ENCODE measurements around the gene SLX1A.
"Not testable (repeated sequence)": the region's sequence is repeated elsewhere in the genome, so short reads cannot be mapped to it uniquely, and the experiment has no call there.

Gene SLX1A

GRCh38 chr16:30199608-30200343, 6.1 kb downstream of the SLX1A start:
- not testable (repeated sequence) for H3K4me3 ChIP-seq (ENCODE audit: low read depth, low read length); H3K4me2 ChIP-seq (ENCODE audit: low read length); H3K27ac ChIP-seq; H3K27me3 ChIP-seq (ENCODE audit: control insufficient read depth, insufficient read depth, low read length); H3K36me3 ChIP-seq (ENCODE audit: control insufficient read depth, insufficient read depth, low read length); H2AFZ ChIP-seq; H3K79me2 ChIP-seq; H3K4me1 ChIP-seq; H3K9me3 ChIP-seq (ENCODE audit: control insufficient read depth, low read length); H3K9ac ChIP-seq

GRCh38 chr16:30205541-30206236, 12.0 kb downstream of the SLX1A start:
- peak overlapping the region; percentile 37 for H3K4me2 ChIP-seq (ENCODE audit: low read length)
- H3K4me1 ChIP-seq; H3K9me3 ChIP-seq (ENCODE audit: control insufficient read depth, low read length); H3K27ac ChIP-seq; H3K9ac ChIP-seq; H3K36me3 ChIP-seq (ENCODE audit: control insufficient read depth, insufficient read depth, low read length); H3K79me2 ChIP-seq; H3K27me3 ChIP-seq (ENCODE audit: control insufficient read depth, insufficient read depth, low read length): not testable (repeated sequence)
- peak overlapping the region; percentile 79 for H2AFZ ChIP-seq
- H3K4me3 ChIP-seq (ENCODE audit: low read depth, low read length) = peak overlapping the region; percentile 25

- H3K27me3 ChIP-seq (ENCODE audit: control insufficient read depth, insufficient read depth, low read length); H3K27ac ChIP-seq: not testable (repeated sequence)
Measured at GRCh38 chr16:30206252-30206651, 12.6 kb downstream of the SLX1A start.

GRCh38 chr16:30207063-30207704, 13.5 kb downstream of the SLX1A start:
- H3K27ac ChIP-seq; H3K9ac ChIP-seq; H3K79me2 ChIP-seq; H3K4me3 ChIP-seq (ENCODE audit: low read depth, low read length); H3K4me1 ChIP-seq; H2AFZ ChIP-seq; H3K9me3 ChIP-seq (ENCODE audit: control insufficient read depth, low read length); H3K4me2 ChIP-seq (ENCODE audit: low read length); H3K27me3 ChIP-seq (ENCODE audit: control insufficient read depth, insufficient read depth, low read length); H3K36me3 ChIP-seq (ENCODE audit: control insufficient read depth, insufficient read depth, low read length): not testable (repeated sequence)

More at GRCh38 chr16:30206252-30206651, 12.6 kb downstream of the SLX1A start:
- not testable (repeated sequence) for H3K9me3 ChIP-seq (ENCODE audit: control insufficient read depth, low read length); H3K9ac ChIP-seq; H3K4me2 ChIP-seq (ENCODE audit: low read length); H3K4me1 ChIP-seq; H3K4me3 ChIP-seq (ENCODE audit: low read depth, low read length); H3K36me3 ChIP-seq (ENCODE audit: control insufficient read depth, insufficient read depth, low read length); H3K79me2 ChIP-seq
- peak overlapping the region; percentile 79 for H2AFZ ChIP-seq

- not testable (repeated sequence) for H3K27me3 ChIP-seq (ENCODE audit: control insufficient read depth, insufficient read depth, low read length); H3K4me2 ChIP-seq (ENCODE audit: low read length); H3K79me2 ChIP-seq; H2AFZ ChIP-seq; H3K4me1 ChIP-seq; H3K9me3 ChIP-seq (ENCODE audit: control insufficient read depth, low read length); H3K9ac ChIP-seq; H3K4me3 ChIP-seq (ENCODE audit: low read depth, low read length); H3K36me3 ChIP-seq (ENCODE audit: control insufficient read depth, insufficient read depth, low read length); H3K27ac ChIP-seq
Measured at GRCh38 chr16:30209032-30209431, 15.4 kb downstream of the SLX1A start.

- not testable (repeated sequence) for H3K4me1 ChIP-seq; H3K27ac ChIP-seq; H3K36me3 ChIP-seq (ENCODE audit: control insufficient read depth, insufficient read depth, low read length); H2AFZ ChIP-seq; H3K79me2 ChIP-seq; H3K9ac ChIP-seq; H3K27me3 ChIP-seq (ENCODE audit: control insufficient read depth, insufficient read depth, low read length); H3K4me3 ChIP-seq (ENCODE audit: low read depth, low read length); H3K9me3 ChIP-seq (ENCODE audit: control insufficient read depth, low read length); H3K4me2 ChIP-seq (ENCODE audit: low read length)
Measured at GRCh38 chr16:30211414-30211813, 17.7 kb downstream of the SLX1A start.

- not testable (repeated sequence) for H3K27me3 ChIP-seq (ENCODE audit: control insufficient read depth, insufficient read depth, low read length); H3K9me3 ChIP-seq (ENCODE audit: control insufficient read depth, low read length); H3K4me2 ChIP-seq (ENCODE audit: low read length); H3K36me3 ChIP-seq (ENCODE audit: control insufficient read depth, insufficient read depth, low read length); H3K4me3 ChIP-seq (ENCODE audit: low read depth, low read length); H3K27ac ChIP-seq; H3K9ac ChIP-seq; H3K79me2 ChIP-seq; H3K4me1 ChIP-seq; H2AFZ ChIP-seq
Measured at GRCh38 chr16:30217082-30217481, 23.4 kb downstream of the SLX1A start.

All from parathyroid adenoma (tissue), 2 donors.